ENCODE results near the gene NR5A2. TPM values are rescaled to one million over a fixed set of nuclear protein-coding genes. Genes with fewer than 3 reads are reported as not detected.

The NR5A2 gene
- polyA plus RNA-seq, 3 donors = 0.03 to 0.31 TPM; not detected in 1

DNA sequence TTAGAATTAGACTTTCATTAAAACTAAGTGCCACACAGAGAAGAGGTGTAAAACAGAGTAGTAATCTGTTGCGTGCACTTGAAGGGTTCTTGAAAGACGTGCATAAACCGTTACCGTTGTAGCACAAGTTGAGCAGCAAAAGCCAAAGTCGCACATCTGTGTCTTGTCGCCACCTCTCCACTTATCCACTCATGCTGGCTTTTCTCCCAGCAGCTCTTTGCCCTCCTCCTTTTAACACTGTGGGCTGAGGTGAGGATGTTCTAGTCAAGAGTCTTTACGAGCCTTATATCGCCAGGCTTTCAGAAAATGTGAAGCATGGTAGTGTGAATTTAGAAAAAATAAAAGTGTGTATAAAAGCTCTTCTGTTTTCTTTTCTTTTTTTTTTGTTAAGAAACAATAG lies 48.0 kb downstream of the NR5A2 start:
- Mint-ChIP-seq H3K4me3 (peak overlapping the region in 1 of 2 donors; percentile 24), H3K36me3 (no peaks in the 10 kb centered on the region), H3K4me1 (peaks cover 4% of the 10 kb centered on the region), H3K9me3 (peaks cover 0 to 2% (median 0%) of the 10 kb centered on the region in 7 donors), H3K27ac (no peak overlapping the region), H3K27me3 (ENCODE audit: low read depth in 3 of 3) (peaks cover 12 to 18% (median 13%) of the 10 kb centered on the region in 3 donors)
- no peaks in the 10 kb centered on the region for H3K4me1 ChIP-seq (ENCODE audit: control insufficient read depth in 1 of 2, insufficient read depth in 2 of 2, low read length in 2 of 2)
- no peaks in the 10 kb centered on the region for H3K36me3 ChIP-seq (replicated peaks in 1 of 2; ENCODE audit: control insufficient read depth in 1 of 2, insufficient read depth in 2 of 2, low read length in 2 of 2)
- TF ChIP-seq, protein P1, sequence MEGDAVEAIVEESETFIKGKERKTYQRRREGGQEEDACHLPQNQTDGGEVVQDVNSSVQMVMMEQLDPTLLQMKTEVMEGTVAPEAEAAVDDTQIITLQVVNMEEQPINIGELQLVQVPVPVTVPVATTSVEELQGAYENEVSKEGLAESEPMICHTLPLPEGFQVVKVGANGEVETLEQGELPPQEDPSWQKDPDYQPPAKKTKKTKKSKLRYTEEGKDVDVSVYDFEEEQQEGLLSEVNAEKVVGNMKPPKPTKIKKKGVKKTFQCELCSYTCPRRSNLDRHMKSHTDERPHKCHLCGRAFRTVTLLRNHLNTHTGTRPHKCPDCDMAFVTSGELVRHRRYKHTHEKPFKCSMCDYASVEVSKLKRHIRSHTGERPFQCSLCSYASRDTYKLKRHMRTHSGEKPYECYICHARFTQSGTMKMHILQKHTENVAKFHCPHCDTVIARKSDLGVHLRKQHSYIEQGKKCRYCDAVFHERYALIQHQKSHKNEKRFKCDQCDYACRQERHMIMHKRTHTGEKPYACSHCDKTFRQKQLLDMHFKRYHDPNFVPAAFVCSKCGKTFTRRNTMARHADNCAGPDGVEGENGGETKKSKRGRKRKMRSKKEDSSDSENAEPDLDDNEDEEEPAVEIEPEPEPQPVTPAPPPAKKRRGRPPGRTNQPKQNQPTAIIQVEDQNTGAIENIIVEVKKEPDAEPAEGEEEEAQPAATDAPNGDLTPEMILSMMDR (IDR thresholded peaks at IDR 0.05) = no peak
- H3K79me2 ChIP-seq (ENCODE audit: insufficient read depth, low read length) = no peaks in the 10 kb centered on the region
- DNase-seq = no peak
- H3K27ac ChIP-seq (ENCODE audit: low read depth in 1 of 2, low read length in 2 of 2) = no peak overlapping the region
- intact Hi-C loops (cut with micrococcal nuclease) = no loop called here
- H4K20me1 ChIP-seq (ENCODE audit: insufficient read depth, low read length) = no peaks in the 10 kb centered on the region
- peaks cover 0 to 13% of the 10 kb centered on the region in 2 donors for H3K27me3 ChIP-seq (ENCODE audit: control insufficient read depth in 2 of 2, insufficient read depth in 2 of 2, low read length in 2 of 2)
- H3K4me2 ChIP-seq (replicated peaks; ENCODE audit: extremely low read depth, low read length, poor library complexity, severe bottlenecking) = peak overlapping the region; percentile 4
- no peak overlapping the region for H3K9ac ChIP-seq (ENCODE audit: insufficient read depth, low read length, poor library complexity, severe bottlenecking)
- WGBS (ENCODE audit: insufficient coverage) = 80% methylated on average over 1 of the region's 8 CpGs
- no peaks in the 10 kb centered on the region for H3K9me3 ChIP-seq (replicated peaks in 1 of 2; ENCODE audit: control insufficient read depth in 1 of 2, insufficient read depth in 1 of 2, low read length in 2 of 2)
- H2AFZ ChIP-seq (ENCODE audit: insufficient read depth, low read depth, low read length, poor library complexity, severe bottlenecking) = no peak overlapping the region
- H3K4me3 ChIP-seq (replicated peaks in 1 of 3; ENCODE audit: low read depth in 2 of 3, low read length in 3 of 3) = no peak overlapping the region

DNA sequence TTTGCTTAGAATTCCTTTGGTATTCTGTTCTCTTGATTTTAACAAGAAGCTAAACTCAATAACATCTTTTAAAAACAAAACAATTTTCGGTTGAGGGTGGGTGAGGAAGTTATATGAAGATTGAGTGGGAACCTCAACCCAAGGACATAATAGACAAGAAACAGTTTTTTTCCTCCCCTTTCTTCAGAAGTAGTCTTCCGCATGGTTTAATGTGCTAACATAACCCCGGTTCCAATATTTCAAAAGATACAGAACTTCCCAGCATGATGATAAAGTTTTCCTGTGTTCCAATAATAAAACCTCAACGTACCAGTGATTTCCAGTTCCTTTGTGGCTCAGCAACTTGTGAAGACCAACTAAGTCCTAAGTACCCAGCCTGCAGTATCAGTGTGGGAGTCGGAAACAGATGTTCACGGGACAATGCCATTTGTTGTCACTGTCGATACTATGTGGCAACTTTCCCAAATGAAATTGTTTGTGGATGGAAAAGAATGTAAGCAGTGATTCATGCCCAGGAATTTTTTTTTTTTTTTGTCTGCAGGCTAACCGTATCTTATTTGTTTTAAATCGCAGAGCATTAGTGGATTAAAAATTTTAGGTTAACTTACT lies 48.5 kb downstream of the NR5A2 start:
- no peaks in the 10 kb centered on the region for H3K36me3 Mint-ChIP-seq
- Histone ChIP-seq H3K4me1 (ENCODE audit: control insufficient read depth in 1 of 2, insufficient read depth in 2 of 2, low read length in 2 of 2) (no peaks in the 10 kb centered on the region), H3K9ac (ENCODE audit: insufficient read depth, low read length, poor library complexity, severe bottlenecking) (no peak overlapping the region), H3K27ac (ENCODE audit: low read depth in 1 of 2, low read length in 2 of 2) (no peak overlapping the region), H3K9me3 (replicated peaks in 1 of 2; ENCODE audit: control insufficient read depth in 1 of 2, insufficient read depth in 1 of 2, low read length in 2 of 2) (no peaks in the 10 kb centered on the region), H3K27me3 (ENCODE audit: control insufficient read depth in 2 of 2, insufficient read depth in 2 of 2, low read length in 2 of 2) (peaks cover 0 to 16% of the 10 kb centered on the region in 2 donors), H2AFZ (ENCODE audit: insufficient read depth, low read depth, low read length, poor library complexity, severe bottlenecking) (no peak overlapping the region), H3K36me3 (replicated peaks in 1 of 2; ENCODE audit: control insufficient read depth in 1 of 2, insufficient read depth in 2 of 2, low read length in 2 of 2) (no peaks in the 10 kb centered on the region), H3K4me2 (replicated peaks; ENCODE audit: extremely low read depth, low read length, poor library complexity, severe bottlenecking) (no peak overlapping the region), H3K79me2 (ENCODE audit: insufficient read depth, low read length) (no peaks in the 10 kb centered on the region), H3K4me3 (replicated peaks in 1 of 3; ENCODE audit: low read depth in 2 of 3, low read length in 3 of 3) (no peak overlapping the region), H4K20me1 (ENCODE audit: insufficient read depth, low read length) (no peaks in the 10 kb centered on the region)
- peaks cover 4% of the 10 kb centered on the region for H3K4me1 Mint-ChIP-seq
- TF ChIP-seq, protein P1 (IDR thresholded peaks at IDR 0.05) = no peak
- H3K4me3 Mint-ChIP-seq = no peak overlapping the region
- 57% methylated on average over 3 of the region's 9 CpGs for whole genome bisulfite sequencing (ENCODE audit: insufficient coverage)
- no peak for DNase-seq
- no peak overlapping the region for H3K27ac Mint-ChIP-seq
- H3K27me3 Mint-ChIP-seq (ENCODE audit: low read depth in 3 of 3) = peaks cover 13 to 19% (median 15%) of the 10 kb centered on the region in 3 donors
- intact Hi-C loops (cut with micrococcal nuclease) = no loop called here
- H3K9me3 Mint-ChIP-seq = peaks cover 0 to 2% (median 0%) of the 10 kb centered on the region in 7 donors
